Tongue (tissue), 2 donors: ENCODE data around the gene SOD2. TPM values are rescaled to one million over a fixed set of nuclear protein-coding genes. Genes with fewer than 3 reads are reported as not detected.
"Not testable (repeated sequence)": the region's sequence is repeated elsewhere in the genome, so short reads cannot be mapped to it uniquely, and the experiment has no call there.

ENCODE experiments used
- DNase-seq: peaks from one replicate; pipeline ENCODE4 v3.0.0-alpha.2; 2015
- total RNA-seq: library from RNA; depleted of rRNA; stranded (reverse); fragments of >200 nt; gene quantifications from one replicate; pipeline ENCODE4 v1.2.3, GENCODE V29; 2014

The SOD2 gene
- total RNA-seq, result 216 TPM

GRCh38 chr6:159693128-159693893 is at the start of gene SOD2:
Gene SOD2, minus strand, starts transcription at chr6:159693241. Its CDS starts 74 bp downstream, at chr6:159693167.
- peak; percentile 91 for DNase-seq

GRCh38 chr6:159742165-159742564 is 49.1 kb upstream of the SOD2 start:
- DNase-seq, result no peak

DNA sequence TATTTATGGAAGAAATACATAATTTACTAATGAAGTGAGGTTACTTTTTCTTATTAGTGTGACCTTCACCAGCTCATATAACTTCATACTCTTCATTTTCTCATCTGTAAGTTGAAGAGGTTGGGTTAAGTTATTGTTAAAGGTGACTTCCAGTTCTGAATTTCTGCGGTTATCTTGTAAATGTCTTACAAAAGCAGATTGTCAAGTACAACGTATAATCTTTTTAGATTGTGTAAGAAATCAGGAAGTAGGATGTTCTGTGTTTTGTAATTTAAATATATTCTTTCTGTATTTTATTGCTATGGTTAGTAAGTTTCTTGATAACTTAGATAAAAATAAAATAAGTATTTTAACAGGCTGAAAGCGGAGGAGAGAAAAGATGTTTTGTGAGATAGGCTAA is 46.3 kb upstream of the SOD2 start:
- no peak for DNase-seq

DNA sequence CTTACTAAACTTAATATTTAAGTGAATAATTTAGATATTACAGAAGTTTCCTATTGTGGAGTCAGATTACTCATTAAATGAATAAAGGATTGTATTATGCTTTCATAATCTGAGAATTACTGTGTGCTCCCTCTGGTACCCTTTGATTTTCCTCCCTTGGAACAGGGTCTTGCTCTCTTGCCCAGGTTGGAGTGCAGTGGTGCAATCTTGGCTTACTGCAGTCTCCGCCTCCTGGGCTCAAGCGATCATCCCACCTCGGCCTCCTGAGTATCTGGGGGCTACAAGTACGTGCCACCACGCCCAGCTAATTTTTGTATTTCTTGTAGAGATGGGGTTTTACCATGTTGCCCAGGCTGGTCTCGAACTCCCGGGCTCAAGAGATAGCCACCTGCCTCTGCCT is 43.9 kb upstream of the SOD2 start:
- DNase-seq, result no peak

DNA sequence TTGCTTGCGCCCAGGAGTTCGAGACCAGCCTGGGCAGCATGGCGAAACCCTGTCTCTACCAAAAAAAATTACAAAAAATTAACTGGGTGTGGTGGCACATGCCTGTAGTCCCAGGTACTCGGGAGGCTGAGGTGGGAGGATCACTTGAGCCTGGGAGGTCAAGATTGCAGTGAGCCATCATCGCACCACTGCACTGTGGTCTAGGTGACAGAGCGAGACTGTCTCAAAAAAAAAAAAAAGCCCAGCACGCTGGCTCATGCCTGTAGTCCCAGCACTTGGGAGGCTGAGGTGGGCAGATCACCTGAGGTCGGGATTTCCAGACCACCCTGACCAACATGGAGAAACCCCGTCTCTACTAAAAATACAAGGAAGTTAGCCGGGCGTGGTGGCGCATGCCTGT is 40.4 kb upstream of the SOD2 start:
- not testable (repeated sequence) for DNase-seq

GRCh38 chr6:159732550-159732949 is 39.5 kb upstream of the SOD2 start:
- not testable (repeated sequence) for DNase-seq

- no peak for DNase-seq
Observed at GRCh38 chr6:159730332-159730676, 37.3 kb upstream of the SOD2 start.

DNA sequence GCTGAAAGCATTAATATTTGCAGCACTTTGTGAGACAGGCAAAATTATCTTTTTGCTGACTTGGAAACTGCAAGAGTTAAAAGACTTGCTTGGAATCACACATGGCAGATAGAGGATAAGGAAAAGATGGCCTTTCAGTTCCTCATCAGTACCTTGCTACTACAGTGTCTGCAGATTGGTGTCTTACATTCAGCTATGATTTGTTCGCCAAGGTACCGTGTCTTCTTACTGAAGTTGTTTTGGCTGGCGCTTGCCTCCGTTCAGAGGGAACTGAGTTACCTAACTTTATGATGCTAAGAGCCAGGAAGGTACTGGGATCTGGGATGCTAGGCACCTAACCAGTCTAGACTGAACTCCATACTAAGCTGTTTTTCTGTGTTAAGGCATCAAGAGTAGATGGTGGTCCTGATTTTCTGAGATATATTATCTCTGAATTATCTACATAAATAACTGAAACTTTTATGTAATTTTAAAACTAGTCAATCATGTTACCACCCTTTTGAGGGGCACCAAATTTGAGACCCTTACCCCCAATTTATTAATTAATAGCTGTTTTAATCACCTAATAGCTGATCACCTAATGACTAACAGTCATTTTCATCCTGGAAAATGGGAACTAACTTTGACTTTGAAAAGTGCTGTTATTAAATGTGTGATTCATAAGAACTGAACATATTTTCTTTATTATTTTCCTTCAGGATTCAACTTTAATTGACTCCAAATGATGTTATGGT is 36.7 kb upstream of the SOD2 start:
- peak; percentile 21 for DNase-seq

DNA sequence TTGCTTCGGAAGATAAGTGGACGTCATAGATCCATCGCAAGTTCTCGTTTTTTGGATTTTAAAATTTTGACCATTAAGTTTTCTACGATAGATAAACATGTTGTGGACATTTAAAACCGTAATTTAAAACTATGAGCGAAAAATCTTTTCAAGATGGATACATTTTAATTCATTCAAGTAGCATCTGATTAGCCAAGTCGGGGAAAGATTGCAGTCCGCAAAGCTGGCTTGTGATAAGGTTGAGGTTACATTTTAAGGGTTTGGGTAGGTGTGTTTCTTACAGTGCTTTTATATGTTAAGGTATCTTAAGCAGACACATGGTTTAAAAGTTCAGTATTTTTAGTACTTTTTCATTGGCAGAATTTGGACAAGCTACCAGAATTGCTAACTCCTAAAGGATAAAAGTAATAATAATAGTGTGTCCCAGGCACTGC is 35.5 kb upstream of the SOD2 start:
- peak; percentile 32 for DNase-seq

DNA sequence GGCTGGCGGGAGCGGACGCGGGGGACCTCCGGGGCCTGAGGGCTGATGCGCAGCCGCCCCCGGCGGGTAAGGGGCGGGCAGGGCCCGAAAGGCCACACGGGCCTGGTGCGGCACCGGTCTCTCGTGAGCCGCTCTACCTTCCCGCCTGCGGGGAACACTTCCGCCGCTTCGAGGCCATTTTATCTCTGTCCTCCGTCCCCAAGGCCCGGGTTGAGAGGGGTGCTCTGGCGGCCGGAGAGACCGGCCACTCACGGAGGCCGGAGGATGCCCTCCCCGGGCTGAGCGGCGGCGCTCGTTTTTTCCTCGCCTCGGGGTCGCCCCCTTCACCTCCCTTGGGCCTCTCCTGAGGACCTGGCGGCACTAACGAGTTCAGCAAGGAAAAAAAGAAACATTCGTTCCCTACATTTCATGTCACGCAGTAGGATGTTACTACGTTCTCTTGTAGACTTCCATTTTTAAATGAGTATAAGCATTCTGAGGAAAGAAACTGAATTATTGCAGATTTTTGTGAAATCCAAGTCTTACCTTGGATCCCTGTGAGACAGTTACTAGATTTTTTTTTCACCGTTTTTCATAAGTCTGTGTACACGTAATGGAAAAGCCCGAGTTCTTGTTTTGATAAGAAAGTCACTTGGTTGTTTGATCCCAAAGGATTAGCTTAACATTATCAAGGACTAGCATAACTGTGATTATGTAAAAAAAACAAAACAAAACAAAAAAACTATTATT is 34.8 kb upstream of the SOD2 start:
- peak; percentile 66 for DNase-seq

GRCh38 chr6:159726918-159727716 is 34.1 kb upstream of the SOD2 start, which contains the start of gene WTAP:
Gene WTAP, plus strand, starts transcription at chr6:159727506. Its CDS starts 8,760 bp downstream, at chr6:159736266.
- DNase-seq, result peak; percentile 98

- DNase-seq, result no peak
Observed at GRCh38 chr6:159726255-159726917, 33.3 kb upstream of the SOD2 start.

GRCh38 chr6:159725208-159725607 is 32.2 kb upstream of the SOD2 start:
- DNase-seq, result not testable (repeated sequence)

DNA sequence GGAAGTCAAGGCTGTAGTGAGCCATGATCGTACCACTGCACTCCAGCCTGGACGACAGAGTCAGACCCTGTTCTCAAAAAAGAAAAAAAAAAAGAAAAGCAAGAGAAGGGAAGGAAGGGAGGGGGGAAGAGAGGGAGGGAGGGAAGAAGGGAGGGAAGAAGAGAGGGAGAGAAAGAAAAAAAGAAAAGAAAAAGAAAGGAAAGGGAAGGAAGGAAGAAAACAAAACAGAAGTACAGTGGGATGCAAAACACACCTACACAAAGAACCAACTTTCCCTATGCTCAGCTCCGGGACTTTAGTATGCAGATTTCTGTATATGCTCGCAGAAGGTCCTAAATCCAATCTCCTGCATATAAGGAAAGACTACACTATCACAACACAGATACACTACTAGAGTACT is 31.7 kb upstream of the SOD2 start:
- DNase-seq, result no peak

GRCh38 chr6:159723259-159723658 is 30.2 kb upstream of the SOD2 start:
- no peak for DNase-seq

DNA sequence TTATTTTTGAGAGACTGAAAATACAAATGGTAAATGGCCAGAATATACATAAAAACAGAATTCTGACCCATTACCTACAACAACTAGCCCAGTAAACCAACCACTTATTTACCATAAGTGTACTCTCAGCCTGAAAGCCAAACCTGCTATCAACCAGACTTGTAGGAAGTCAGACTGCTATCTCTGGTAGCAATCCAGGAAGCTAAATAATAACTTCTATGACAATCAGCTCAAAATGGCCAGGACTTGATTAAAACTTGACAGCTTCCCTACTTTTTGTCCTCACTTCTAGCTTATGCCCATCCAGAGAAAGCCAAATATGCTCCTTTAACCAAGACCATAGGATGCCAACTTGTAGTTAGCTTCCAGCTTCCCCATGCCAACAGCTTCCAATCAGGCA is 29.6 kb upstream of the SOD2 start:
- no peak for DNase-seq

DNA sequence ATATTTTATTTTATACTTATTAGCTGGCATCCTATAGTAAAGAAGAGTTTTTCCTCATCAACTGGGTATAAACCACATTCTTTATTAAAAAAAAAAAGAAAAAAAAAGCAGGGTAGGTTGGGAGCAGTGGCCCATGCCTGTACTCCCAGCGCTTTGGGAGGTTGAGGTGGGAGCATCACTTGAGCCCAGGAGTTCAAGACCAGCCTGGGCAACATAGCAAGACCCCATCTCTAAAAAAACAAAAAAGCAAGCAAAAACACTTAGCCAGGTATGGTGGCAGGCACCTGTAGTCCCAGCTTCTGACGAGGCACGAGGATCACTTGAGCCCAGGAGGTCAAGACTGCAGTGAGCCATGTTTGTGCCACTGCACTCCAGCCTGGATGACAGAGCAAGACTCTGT is 28.9 kb upstream of the SOD2 start:
- DNase-seq, result not testable (repeated sequence)

DNA sequence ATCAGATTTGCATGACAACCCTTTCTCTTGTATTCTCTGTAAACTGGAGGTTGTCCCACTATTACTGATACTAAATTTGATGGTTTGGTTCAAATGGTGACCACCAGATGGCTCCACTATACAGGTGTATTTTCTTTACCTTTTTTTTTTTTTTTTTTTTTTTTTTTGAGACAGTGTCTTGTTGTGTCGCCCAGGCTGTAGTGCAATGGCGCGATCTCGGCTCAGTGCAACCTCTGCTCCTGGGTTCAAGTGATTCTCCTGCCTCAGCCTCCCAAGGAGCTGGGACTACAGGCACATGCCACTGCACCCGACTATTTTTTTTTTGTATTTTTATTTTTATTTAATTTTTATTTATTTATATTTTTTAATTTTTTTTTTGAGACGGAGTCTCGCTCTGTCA is 27.7 kb upstream of the SOD2 start:
- peak; percentile 45 for DNase-seq

DNA sequence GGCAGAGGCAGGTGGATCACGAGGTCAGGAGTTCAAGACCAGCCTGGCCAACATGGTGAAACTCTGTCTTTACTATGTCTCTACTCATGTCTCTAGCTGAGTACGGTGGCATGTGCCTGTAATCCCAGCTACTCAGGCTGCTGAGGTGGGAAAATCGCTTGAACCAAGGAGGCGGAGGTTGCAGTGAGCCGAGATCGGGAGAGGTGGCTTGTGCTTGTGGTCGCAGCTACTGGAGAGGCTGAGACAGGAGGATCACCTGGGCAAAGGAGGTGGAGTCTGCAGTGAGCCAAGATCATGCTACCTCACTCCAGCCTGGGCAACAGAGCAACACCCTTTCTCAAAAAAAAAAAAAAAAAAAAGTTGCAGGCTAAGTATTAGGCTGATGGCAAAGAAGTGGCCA is 26.2 kb upstream of the SOD2 start:
- no peak for DNase-seq

DNA sequence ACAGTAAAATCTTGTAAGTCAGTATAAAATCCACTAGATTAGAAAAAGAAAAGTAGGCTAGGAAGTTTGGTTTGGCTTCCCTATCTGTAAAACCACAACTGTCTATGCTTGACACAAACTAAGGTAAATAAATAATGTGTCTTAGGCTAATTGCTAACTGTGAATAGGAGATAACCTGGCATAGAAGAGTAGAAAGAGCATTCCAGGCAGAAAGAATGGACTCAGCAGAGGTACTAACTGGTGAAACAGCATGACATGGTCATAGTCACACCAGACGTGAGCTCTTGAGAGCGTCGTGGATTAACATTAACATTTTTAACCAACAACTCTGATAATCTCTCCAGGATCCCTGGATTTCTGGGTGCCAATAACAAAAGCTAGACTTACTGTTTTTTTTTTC is 25.6 kb upstream of the SOD2 start:
- DNase-seq, result no peak

GRCh38 chr6:159716247-159717096 is 23.4 kb upstream of the SOD2 start:
- no peak for DNase-seq
